ENCODE data around the gene PDE4B. TPM values are rescaled to one million over a fixed set of nuclear protein-coding genes. Genes with fewer than 3 reads are reported as not detected.

The PDE4B gene
- total and polyA plus RNA-seq, 12 donors, result 1.2 to 14.9 (median 3.9) TPM

- TF ChIP-seq POLR2A (IDR thresholded peaks at IDR 0.05), result no peak
- TF ChIP-seq CTCF (IDR thresholded peaks at IDR 0.05), result peak; percentile 62 to 89 (median 76)
- no peaks in the 10 kb centered on the region for H3K9me3 ChIP-seq (replicated peaks in 1 of 3)
- no peaks in the 10 kb centered on the region for H3K4me1 ChIP-seq (replicated peaks in 1 of 2)
- no peak overlapping the region for H3K4me3 ChIP-seq
- intact Hi-C loops (cut with DNase I), result loop anchor here (5.0 kb wide), 1 partner anchor 489 kb away; no protein-coding TSS in a partner anchor
- 36 to 44% (median 41%) methylated on average over 12 of the region's 12 CpGs for WGBS, 4 donors
- no peaks in the 10 kb centered on the region for H3K36me3 ChIP-seq (replicated peaks in 1 of 2)
- H3K27me3 ChIP-seq, result no peaks in the 10 kb centered on the region
- H3K27ac ChIP-seq, result no peak overlapping the region
- DNase-seq, result peak in 2 of 7 donors; percentile 15 to 24
Observed at GRCh38 chr1:65958561-65959350, 166.1 kb downstream of the PDE4B start.

- no peak overlapping the region for H3K4me3 ChIP-seq
Observed at GRCh38 chr1:65959896-65960567, 167.3 kb downstream of the PDE4B start.

GRCh38 chr1:65963156-65963888, 170.6 kb downstream of the PDE4B start:
- DNase-seq, result no peak
- Histone ChIP-seq H3K9me3 (replicated peaks in 1 of 3) (no peaks in the 10 kb centered on the region), H3K27ac (no peak overlapping the region), H3K36me3 (replicated peaks in 1 of 2) (no peaks in the 10 kb centered on the region), H3K4me1 (replicated peaks in 1 of 2) (no peaks in the 10 kb centered on the region), H3K4me3 (no peak overlapping the region), H3K27me3 (no peaks in the 10 kb centered on the region)
- WGBS, 4 donors, result 71 to 83% (median 77%) methylated on average over 6 of the region's 6 CpGs
- no peak for TF ChIP-seq CTCF (IDR thresholded peaks at IDR 0.05)
- TF ChIP-seq POLR2A (IDR thresholded peaks at IDR 0.05), result no peak
- intact Hi-C loops (cut with DNase I), result loop anchor here (5.0 kb wide), 1 partner anchor 279 kb away; no protein-coding TSS in a partner anchor

More at GRCh38 chr1:65959896-65960567, 167.3 kb downstream of the PDE4B start:
- intact Hi-C loops (cut with DNase I), result loop anchor here (5.0 kb wide), 2 partner anchors 282 to 487 kb away; no protein-coding TSS in a partner anchor
- Histone ChIP-seq H3K27ac (no peak overlapping the region), H3K9me3 (replicated peaks in 1 of 3) (no peaks in the 10 kb centered on the region), H3K36me3 (replicated peaks in 1 of 2) (no peaks in the 10 kb centered on the region), H3K4me1 (replicated peaks in 1 of 2) (no peaks in the 10 kb centered on the region), H3K27me3 (no peaks in the 10 kb centered on the region)
- DNase-seq, result no peak
- 48 to 53% (median 51%) methylated on average over 7 of the region's 7 CpGs for WGBS, 4 donors
- TF ChIP-seq CTCF (IDR thresholded peaks at IDR 0.05), result no peak
- TF ChIP-seq POLR2A (IDR thresholded peaks at IDR 0.05), result no peak

GRCh38 chr1:65964123-65964522, 171.4 kb downstream of the PDE4B start:
- DNase-seq, result no peak
- Histone ChIP-seq H3K9me3 (replicated peaks in 1 of 3) (no peaks in the 10 kb centered on the region), H3K27me3 (no peaks in the 10 kb centered on the region), H3K27ac (no peak overlapping the region), H3K36me3 (replicated peaks in 1 of 2) (no peaks in the 10 kb centered on the region), H3K4me1 (replicated peaks in 1 of 2) (no peaks in the 10 kb centered on the region), H3K4me3 (no peak overlapping the region)
- TF ChIP-seq CTCF (IDR thresholded peaks at IDR 0.05) (no peak), POLR2A (IDR thresholded peaks at IDR 0.05) (no peak)
- intact Hi-C loops (cut with DNase I), result loop anchor here (5.0 kb wide), 1 partner anchor 278 kb away; no protein-coding TSS in a partner anchor
- 63 to 73% (median 69%) methylated on average over 2 of the region's 2 CpGs for whole genome bisulfite sequencing, 4 donors
